ENCODE results near the gene SCRT2.
"Not testable (repeated sequence)": the region's sequence is repeated elsewhere in the genome, so short reads cannot be mapped to it uniquely, and the experiment has no call there.

SCRT2 gene

DNA sequence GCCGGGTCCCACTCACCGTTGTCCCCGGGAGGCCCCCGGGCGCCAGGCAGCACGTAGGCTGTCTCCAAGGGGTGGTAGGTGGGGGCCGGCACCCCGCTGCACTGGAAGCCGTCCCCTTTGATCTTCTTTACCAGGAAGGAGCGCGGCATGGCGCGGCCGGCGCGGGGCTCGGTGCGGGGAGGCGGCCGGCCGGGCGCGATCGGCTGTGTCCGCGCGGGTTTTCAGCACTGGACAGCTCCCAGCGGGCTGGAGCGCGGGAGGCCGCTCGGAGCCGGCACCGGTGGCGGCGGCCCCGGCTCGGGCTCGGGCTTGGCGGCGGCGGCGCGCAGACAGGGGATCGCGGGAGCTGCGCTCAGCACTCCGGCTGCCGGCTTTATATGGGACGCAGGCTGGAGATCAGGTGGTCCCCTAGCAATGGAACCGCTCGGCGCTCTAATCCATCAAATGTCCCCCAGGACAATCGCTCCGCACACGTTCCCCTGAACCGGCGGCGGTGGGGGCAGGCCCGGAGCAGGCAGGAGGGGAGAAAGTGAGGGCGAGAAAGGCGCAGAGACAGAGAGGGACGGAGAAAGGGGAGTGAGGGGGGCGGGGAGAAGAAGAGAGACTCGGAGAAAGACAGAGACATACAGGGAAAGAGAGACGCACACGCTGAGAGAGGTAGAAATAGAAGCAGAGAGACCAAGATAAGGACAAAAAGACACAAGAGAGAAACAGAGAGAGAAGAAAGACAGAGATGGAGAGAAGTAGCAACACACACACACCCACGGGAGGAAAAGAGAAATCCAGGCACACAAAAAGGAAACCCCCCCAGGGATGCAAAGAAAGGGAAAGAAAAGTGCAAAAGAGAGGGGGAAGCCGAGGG, at the start of gene SCRT2:
SCRT2 (minus strand) TSS at position 350 of the 862 bp plus-strand sequence; CDS start at position 149, 201 bp downstream.
- peak; percentile 98 for DNase-seq (ENCODE audit: low spot score)

- DNase-seq (ENCODE audit: low spot score) = not testable (repeated sequence)
Measured at GRCh38 chr20:724797-725196, 49.2 kb upstream of the SCRT2 start.

DNA sequence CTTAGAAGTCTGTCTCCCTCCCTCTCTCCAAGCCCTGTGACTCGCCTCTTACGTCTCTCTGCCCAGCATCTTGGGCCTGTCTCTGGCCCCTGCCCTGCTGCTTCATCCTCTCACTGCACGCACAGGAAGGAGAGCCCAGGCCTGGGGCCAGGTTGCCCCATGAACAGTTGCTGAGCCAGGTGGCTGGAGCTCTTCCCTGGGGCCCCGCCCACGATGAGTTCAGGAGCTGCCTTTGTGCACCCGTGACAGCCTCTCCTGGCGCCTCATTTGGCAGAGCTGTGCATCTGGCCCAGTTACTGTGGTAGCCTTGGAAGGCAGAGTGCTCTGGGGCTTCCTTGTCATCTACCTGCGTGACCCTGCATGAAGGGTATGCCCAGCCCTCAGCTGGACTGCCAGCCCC, 48.2 kb upstream of the SCRT2 start:
- DNase-seq (ENCODE audit: low spot score) = no peak

DNA sequence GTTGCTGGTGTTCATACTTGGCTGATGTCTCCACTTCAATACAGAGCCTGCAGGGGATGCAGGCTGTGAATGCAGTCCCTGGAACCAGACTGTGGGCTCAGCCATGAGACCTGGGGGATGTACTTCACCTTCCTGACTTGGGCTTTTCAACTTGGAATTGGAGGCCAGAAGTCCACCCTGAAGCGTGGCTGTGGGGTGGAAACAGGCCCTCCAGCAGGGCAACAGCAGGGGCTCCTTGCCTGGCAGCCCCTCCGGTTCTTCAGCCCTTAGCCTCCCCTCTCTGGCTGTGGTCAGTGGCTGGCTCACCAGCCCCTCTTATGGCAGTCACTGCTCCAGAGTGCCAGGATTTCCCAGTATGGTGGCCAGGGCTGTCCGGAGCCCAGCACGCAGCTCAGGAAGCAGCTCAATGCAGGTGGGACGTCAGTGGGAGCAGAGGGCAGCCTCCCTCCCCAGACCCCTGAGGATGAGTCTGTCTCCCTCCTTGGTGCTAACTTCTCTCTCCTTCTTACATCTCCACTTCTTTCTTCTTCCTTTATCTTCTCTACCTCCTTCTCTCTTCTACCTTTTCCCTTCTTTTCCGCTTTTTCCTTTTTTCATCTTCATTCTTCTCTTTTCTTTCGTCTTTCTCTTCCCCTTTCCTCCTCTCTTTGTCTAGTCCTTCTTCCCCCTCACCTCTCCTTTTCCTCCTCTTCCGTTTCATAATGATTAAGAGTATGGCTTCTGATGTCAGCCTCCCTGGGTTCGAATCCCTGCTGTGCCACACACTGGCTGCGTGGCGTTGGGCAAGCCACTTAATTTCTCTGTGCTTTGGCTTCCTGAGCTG, 47.4 kb upstream of the SCRT2 start:
- DNase-seq (ENCODE audit: low spot score) = no peak

DNA sequence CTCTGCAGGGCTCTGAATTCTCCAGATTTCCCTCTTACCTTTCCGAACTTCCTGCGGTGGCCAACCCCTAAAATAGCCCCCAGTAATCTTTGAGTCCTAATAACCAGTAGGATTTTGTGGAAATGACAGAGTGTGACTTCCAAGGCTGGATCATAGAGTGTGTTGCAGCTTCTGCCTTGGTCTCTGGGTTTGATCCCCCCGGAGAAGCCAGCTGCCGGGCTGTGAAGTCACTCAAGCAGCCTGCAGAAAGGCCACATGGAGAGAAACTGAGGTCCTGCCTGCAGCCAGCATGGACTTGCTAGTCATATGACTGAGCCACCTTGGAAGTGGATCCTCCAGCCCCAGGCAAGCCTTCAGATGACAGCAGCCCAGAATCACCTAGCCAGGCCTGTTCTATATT, 46.3 kb upstream of the SCRT2 start:
- no peak for DNase-seq (ENCODE audit: low spot score)

- no peak for DNase-seq (ENCODE audit: low spot score)
Measured at GRCh38 chr20:719816-720215, 44.2 kb upstream of the SCRT2 start.

- no peak for DNase-seq (ENCODE audit: low spot score)
Measured at GRCh38 chr20:719068-719467, 43.5 kb upstream of the SCRT2 start.

DNA sequence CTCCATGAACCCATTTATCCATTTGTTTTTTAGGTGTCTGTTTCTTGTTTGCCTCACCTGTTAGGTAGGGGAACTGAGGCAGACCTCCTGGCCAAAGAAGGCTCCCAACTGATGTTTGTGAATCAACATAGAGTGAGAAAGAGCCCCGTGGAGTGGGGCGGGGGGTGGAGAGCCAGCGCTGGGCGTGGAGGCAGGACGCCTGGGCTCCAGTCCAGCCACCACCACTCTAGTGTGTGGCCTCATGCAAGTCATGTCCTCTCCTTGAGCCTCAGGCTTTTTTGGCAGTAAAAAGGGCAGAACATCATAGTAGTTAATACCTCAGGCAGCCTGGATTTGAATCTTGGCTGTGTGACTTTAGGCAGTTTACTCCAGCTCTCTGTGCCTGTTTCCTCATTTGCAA, 42.2 kb upstream of the SCRT2 start:
- no peak for DNase-seq (ENCODE audit: low spot score)

GRCh38 chr20:717271-717670, 41.7 kb upstream of the SCRT2 start:
- no peak for DNase-seq (ENCODE audit: low spot score)

DNA sequence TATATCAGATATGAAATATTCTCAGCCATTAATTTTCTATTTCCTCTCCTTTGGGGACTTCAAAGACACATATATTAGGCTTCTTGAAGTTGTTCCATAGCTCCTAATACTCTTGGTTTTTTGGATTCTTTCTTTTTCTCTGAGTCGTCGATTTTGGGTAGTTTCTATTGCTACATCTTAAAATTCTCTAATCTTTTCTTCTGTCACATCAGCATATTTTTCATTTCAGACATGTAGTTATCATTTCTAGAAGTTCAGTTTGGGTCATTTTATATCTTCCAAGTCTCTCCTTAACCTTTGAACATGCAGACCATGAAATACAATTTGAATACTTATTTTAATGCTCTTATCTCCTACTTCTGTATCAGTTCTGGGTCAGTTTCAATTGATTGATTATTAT, 38.9 kb upstream of the SCRT2 start:
- DNase-seq (ENCODE audit: low spot score) = no peak

- no peak for DNase-seq (ENCODE audit: low spot score)
Measured at GRCh38 chr20:711576-711975, 36.0 kb upstream of the SCRT2 start.

DNA sequence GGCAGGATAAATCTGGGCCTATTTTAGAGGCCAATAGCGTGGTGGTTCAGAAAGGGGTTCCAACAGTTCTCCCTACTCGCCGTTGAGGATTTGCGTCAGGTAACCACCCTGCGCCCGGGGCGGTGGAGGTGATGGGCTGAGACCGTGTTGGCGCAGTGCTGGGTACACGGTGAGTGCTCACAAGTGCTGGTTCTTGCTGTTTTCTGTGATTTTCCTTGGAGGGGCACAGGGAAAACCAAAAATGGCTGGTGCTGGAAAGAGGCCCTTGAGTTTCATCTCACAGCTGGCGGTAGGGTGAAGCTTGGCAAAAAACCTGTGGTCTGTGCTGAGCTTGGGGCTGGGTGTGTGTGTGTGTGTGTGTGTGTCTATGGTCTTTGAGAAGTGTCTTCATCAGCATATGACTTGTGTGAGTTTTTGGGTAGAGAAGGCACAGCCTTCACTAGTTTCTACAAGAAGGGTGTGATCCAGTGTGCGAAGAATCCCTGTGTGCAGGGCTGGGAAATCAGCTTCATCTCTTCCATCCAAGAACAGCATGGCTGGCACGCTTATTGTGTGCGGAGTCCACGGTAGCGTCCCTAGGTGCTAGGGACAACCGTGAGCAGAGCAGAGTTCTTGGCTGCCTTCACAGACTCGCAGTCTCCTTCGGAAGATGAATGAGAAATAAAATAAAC, 35.3 kb upstream of the SCRT2 start:
- DNase-seq (ENCODE audit: low spot score) = no peak

DNA sequence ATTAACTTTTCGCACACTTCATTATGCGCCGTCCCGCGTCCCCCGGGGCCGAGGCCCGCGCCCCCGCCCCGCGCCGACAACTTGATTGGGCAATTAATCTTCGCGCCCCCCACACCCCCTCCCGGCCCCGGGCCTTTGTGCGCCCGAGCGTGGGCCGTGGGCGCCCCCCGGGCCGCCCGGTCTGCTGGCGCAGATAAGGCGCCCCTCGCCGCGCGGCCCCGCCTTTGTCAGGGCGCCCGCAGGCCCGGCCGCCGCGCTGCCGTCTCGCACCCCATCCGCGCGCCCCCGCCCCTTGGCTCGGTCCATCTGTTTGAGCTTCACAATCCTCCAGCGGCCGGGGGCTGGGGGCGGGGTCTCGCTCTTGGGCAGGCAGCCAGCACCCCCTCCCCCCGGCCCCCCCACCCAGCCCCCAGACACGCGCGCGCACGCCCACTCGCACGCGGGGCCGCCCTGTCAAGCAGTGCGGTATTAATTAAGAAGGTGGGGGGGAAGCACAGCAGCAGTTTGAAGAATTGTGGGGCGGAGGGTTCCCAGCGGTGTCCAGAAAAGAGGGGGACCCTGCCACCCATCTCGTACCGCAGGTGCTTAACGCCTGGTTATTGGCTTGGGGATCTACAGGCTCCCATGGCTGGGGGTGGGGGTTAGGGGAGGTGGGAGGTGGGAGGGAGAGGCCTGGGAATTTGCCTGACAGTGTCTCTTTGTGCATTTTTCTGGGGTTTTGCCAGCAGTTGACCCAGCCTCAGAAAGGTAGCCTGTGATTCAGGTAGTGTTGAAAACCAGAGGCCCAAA, 34.6 kb upstream of the SCRT2 start:
- peak; percentile 77 for DNase-seq (ENCODE audit: low spot score)

DNA sequence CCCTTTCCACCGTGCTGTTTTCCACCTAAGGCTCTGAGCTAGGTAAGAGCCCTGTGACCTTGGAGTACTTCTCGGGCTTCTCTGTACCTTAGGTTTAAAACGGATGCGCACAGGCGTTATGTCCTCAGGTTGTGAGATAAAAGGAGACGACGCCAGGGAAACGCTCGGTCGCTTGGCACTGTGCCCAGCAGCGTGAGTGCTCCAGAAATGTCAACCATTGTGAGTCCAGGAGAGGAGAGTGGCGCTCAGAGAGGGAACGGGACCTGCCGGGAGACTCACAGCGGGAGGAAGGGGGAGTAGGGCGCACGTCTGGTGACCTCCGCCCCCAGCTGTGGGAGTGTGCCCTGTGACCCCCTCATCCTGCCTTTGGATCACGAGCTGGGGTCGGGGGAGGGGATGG, 33.8 kb upstream of the SCRT2 start:
- DNase-seq (ENCODE audit: low spot score) = no peak

DNA sequence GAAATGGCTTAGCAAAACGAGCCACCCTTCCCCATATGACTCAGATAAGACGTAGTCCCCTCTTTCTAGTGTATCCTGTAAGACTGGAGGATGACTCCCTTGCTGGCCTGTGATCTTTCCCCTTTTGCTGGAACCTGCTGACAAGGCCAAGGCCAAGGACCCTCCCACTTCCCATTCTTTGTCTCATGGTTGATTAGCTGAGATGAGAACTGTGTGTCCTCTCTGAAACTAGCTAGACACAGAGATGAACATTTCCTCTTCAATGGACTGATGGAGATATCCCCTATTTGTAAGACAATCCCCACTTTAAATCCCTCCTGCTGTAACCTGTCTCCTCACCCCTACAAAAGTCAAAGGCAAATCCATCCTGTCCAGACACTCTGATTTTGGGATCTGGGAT, 33.4 kb upstream of the SCRT2 start:
- no peak for DNase-seq (ENCODE audit: low spot score)

GRCh38 chr20:707451-708110, 32.0 kb upstream of the SCRT2 start:
- DNase-seq (ENCODE audit: low spot score) = no peak

DNA sequence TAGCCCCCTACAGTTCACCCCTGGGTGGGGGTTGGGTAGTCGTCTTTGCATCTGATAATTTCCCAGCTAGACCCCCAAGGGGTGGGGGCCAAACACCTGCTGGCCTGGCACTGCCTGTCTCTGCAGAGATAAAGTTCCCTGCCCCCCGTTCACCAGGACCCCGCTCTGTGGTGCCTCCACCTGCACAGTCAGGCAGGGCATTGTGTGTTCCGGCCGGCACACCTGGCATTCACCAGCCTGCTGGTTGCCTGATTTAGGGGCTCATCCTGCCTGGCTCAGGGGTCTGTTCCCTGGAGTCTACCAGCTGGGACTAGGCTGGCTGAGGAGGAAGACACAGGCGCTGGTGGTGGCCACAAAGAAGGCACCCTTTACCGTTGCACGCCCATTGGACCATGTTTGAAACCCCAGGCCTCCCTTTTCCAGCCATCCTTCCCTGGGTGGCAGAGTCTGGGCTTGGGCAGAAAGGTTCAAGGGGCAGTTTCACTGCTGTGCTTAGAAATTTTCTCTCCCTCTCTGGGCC, 30.8 kb upstream of the SCRT2 start:
- DNase-seq (ENCODE audit: low spot score) = no peak

DNA sequence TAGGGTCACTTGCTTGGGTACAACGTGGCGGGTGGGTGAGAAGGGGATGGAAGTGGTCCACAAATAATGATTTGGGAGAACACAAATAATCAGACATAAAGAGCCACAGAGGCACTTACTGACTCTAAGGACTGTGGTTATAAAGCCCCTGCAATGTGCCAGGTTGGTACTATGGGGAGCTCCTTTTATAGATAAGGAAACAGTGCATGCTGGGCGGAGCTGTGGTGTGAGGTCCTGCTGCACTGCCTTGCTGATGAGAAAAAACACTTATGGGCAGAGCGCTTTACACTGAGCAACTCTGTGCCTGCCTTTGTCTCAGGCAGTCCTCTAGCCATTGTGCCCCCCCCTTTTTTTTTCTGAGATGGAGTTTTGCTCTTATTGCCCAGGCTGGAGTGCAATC, 29.1 kb upstream of the SCRT2 start:
- DNase-seq (ENCODE audit: low spot score) = no peak

DNA sequence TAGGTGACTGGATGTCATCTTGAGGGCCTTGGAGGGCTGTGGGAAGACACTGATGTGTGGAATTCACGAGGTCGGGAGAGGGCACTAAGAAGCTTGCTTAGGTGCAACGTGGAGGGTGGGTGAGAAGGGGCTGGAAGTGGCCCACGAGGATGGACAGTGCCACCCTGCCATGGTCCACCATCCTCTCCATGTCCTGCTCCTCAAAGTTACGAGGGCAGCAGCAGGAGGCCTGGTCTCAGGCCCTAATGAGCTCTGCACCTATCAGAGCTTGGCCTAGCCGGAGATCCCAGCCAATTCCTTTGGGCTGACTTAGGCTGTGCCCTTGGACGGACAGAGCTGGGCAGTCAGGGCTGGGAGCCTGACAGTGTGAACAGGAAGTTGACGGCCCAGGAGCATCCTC, 27.8 kb upstream of the SCRT2 start:
- no peak for DNase-seq (ENCODE audit: low spot score)

DNA sequence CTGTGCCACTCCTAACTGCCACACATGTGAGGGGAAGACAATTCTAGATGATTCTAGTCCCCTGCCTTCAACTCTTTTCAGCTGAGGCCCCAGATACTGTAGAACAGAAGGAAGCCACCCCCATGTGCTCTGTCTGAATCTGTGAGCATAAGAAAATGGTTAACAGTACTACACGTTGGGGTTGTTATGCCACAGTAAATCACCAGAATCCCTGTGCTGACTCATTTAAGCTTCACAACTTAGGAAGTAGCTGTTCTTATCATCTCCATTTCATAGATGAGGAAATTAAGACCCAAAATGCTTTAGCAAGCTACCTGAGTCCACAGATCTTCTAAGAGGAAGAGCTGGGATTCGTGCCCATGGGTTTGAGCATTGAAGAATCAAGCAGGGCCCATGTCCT, 27.4 kb upstream of the SCRT2 start:
- DNase-seq (ENCODE audit: low spot score) = no peak
